Daoy (cell line): ENCODE measurements around the gene BMF. TPM values are rescaled to one million over a fixed set of nuclear protein-coding genes. Genes with fewer than 3 reads are reported as not detected.
A peak's percentile ranks its signal among the peaks of the same experiment; 100 is the strongest.

Source experiments
- DNase-seq: peaks from one replicate; pipeline ENCODE4 v3.0.0-alpha.2; 2015; ENCODE audit warnings: low read depth
- total RNA-seq: library from RNA; depleted of rRNA; stranded (reverse); fragments of >200 nt; shearing (Covaris generic); gene quantifications from 2 replicates; pipeline ENCODE4 v1.2.3, GENCODE V29; 2014; rRNA removed

The BMF gene
- total RNA-seq, 1 experiment from 2014 or later, result 3.7 TPM

DNA sequence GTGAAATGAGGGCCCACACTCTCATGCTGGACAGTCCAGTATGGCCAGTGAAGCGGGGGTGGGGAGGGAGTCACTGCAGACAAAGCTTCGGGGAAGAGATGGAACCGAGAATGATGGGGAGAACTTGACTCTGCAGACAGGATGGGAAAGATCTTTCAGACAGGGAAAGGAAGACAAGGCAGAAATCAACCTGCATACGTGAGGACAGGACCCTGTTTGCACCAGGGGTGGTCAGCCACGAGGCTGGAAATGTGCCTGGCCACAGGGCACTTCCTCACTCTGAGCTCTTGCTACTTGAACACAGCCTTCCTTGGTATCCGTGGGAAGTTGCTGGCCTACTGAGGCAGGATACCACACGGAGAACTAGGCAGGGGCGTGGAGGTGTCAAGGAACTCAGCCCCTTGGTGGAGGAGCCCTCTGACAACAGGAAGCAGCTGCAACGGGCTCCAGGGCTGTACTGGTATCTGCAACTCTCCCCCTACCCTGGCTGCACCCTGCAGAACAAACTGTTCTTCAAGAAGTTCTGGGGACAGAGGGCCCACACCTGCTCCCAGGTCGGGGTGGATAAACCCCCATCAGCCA, 60.4 kb downstream of the BMF start:
- no peak for DNase-seq

- DNase-seq, result peak; percentile 88
These were observed 61.1 kb downstream of the BMF start for GRCh38 chr15:40047415-40048210.

DNA sequence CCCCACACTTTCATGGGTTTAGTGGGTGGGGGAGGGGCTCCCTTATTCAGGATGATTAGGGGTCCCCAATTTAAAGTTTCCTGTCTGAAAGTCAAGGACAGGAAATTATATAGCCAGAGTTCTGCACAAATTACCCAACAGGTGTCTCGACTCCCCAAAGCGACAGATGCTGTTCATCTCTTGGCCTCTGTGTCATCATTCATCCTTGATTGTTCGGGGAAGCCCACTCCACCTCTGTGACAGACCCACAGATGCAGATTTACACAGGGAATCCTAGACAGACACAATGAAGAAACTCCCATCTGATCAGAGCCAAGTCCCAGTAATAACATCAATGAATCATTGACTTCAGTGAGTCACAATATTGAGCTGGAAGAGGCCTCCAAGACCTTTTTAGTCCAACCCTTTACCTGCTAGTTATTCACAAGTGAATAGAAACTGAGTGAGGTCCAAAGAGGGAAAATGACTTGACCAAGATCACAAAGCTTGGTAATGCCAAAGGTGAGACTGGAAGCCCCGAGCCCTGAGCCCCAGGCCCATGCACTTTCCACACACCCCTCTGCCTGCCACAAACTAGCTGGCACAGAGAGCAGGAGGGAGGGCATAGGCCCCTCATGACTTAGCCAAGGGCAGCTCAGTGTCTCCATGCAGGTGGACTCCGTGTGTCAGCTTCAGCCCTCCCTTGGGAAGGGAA, 61.8 kb downstream of the BMF start:
- DNase-seq, result peak; percentile 67

DNA sequence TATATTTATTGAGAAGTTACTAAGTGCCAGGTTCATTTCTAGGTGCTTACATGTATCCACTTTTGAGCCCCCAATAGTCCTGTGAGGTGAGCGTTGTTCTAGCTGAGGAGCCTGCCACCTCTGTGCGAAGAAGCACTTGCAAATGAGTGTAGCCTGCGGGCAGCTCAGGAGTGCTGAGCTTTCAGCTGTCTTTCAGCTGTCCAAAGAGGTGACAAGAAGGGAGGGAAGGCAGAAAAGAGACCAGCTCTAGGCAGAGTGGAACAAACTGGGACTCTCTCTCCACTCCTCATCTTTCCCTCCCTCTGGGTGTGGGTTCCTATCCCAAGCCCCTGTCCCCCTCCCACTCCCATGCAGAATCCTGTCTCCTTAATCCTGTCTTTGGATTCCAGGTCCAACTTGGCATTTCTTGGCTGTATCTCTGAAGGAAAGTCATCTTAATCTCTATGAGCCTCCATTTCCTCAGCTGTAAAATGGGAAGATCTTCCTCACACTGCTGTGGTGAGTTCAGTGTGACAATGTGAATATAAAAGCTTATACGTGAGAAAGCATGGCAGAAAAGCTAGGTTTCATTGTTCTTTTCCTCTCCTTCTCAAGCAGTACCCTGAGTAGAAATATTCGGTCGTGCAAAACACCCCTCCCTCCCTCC, 63.0 kb downstream of the BMF start:
- DNase-seq, result no peak

DNA sequence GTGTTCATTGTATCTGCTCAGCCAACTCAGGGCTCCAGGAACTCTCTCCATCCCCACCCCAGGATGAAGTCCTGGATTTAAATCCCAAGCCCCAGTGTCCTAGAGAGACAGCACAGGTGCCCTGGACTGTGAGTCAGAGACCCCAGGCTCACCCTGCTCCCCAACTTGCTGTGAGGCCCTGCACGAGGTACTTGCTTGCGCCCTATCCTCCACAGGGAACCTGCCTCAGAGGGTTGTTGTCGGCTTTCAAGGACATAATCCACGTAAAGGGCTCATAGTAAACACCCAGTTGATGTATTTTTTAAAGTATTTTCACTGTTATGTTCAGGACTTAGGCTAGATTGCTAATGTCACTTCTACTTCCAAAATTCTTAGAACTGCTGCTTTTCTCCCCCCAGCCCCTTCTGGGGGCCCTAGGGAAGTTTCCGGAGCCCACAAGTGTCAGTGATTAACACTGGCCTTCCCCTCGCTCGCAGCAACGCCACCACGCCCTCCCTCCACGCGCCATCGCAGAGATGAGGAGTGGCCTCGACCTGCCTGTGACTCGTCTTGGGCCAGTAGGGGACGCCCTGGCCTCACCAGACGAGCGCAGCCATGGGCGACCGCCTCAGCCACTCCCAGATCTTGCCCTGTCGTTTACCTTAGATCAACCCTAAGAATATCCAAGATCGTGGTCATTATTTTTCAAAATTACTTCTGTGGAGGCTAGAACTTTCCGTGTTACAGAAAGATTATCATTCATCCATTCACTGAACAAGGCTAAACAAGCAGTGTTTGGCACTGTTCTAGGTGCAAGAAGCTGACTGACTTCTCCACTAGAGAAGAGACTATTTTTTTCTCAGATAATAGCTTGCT, 63.7 kb downstream of the BMF start:
- DNase-seq, result peak; percentile 90

- no peak for DNase-seq
These were observed 64.6 kb downstream of the BMF start for GRCh38 chr15:40043927-40044716.

GRCh38 chr15:40042791-40043320, 65.8 kb downstream of the BMF start:
- DNase-seq, result no peak

DNA sequence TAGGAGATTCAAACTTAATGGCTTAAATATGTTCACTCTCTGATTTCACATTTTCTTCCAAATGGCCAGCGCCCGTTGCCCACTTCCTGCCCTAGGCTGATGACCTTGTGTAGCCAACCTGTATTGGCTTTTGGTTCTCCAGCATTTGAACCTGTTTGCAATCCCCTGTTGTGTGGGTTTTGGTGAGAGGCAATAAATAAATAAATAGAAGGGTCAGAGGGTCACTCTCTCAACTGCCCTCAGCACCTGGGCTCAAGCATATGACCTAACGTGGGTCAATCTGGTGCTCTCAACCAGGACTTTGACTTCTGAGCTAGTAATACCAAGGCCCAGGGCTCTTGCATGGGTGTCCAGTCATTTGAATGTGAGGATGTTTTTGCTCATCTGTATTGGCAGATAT, 67.9 kb downstream of the BMF start:
- no peak for DNase-seq

DNA sequence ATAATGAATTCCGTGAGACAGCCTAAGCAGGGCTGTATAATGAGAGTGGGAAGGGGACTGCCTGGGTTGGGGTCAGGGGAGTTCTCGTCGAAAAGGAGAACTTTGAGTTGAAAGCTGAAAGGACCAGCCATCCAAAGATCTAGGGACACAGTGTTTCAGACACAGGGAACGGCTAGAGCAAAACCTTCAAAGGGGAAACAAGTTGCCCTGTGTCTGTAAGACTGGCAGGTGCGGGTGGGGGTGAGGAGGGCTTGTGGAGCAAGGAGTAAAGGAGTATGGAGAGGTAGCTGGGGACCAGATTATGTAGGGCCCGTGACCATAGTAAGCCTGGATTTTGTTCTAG, 68.4 kb downstream of the BMF start:
- DNase-seq, result no peak

- DNase-seq, result peak; percentile 95
These were observed 69.8 kb downstream of the BMF start, which contains the start of gene SRP14 for GRCh38 chr15:40038638-40039543. SRP14 (minus strand) TSS chr15:40039181; CDS start chr15:40039116, 65 bp downstream.

DNA sequence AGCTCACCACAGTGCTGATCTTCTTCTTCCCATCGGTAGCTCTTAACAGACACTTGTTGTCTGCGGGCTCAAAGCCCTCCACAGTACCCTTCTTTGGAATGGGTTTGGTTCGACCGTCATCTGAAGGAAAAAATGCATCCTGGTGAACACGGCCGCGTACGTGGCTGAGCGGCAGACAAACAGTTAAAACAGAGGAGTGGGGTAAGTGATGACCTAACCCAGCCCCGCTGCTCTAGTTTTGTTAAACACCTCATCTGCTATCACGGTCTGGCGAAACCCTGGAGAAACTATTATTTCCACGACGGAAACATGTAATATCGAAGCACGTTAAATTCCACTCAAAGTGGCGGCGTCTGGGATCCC, 70.4 kb downstream of the BMF start:
- DNase-seq, result no peak

Other genes starting within 250 kb of the BMF start
- 29.5 and 32.4 TPM in 2 replicates for gene GPR176, start 188.6 kb downstream of the BMF start, total RNA-seq
- 23.5 and 30.3 TPM in 2 replicates for gene EIF2AK4, start 174.8 kb downstream of the BMF start, total RNA-seq
- gene SRP14, start 69.7 kb downstream of the BMF start, total RNA-seq, result 242 and 260 TPM in 2 replicates
- gene BUB1B, start 52.2 kb upstream of the BMF start, total RNA-seq, result 90.3 and 108 TPM in 2 replicates
- gene PAK6, start 130.2 kb upstream of the BMF start, total RNA-seq, result 0.12 and 0.57 TPM in 2 replicates
- gene ANKRD63, start 174.2 kb upstream of the BMF start, total RNA-seq, result 0.63 and 0.97 TPM in 2 replicates
- 0.29 and 1.3 TPM in 2 replicates for gene PLCB2, start 199.1 kb upstream of the BMF start, total RNA-seq
- 12.9 and 15.5 TPM in 2 replicates for gene INAFM2, start 214.8 kb upstream of the BMF start, total RNA-seq
- gene CCDC9B, start 232.1 kb upstream of the BMF start, total RNA-seq, result 5.4 and 6.1 TPM in 2 replicates
- gene PHGR1, start 242.2 kb upstream of the BMF start, total RNA-seq, result not detected in 2 replicates
- 0.51 and 1.1 TPM in 2 replicates for gene DISP2, start 249.3 kb upstream of the BMF start, total RNA-seq